Activated T-cell treated with anti-CD3 and anti-CD28 coated beads for 48 hours (primary cell): ENCODE results near the gene FUNDC2.
"Not testable (repeated sequence)": the region's sequence is repeated elsewhere in the genome, so short reads cannot be mapped to it uniquely, and the experiment has no call there.

ENCODE experiments used
- DNase-seq: peaks from one replicate; pipeline ENCODE4 v3.0.0-alpha.2; 2020; ENCODE audit warnings: low read depth

The FUNDC2 gene, protein sequence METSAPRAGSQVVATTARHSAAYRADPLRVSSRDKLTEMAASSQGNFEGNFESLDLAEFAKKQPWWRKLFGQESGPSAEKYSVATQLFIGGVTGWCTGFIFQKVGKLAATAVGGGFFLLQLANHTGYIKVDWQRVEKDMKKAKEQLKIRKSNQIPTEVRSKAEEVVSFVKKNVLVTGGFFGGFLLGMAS

GRCh38 chrX:155026727-155027508, at the start of gene FUNDC2:
TSS of gene FUNDC2 (plus strand) at chrX:155026844. CDS start at chrX:155026939, 95 bp downstream.
- peak; percentile 88 for DNase-seq

DNA sequence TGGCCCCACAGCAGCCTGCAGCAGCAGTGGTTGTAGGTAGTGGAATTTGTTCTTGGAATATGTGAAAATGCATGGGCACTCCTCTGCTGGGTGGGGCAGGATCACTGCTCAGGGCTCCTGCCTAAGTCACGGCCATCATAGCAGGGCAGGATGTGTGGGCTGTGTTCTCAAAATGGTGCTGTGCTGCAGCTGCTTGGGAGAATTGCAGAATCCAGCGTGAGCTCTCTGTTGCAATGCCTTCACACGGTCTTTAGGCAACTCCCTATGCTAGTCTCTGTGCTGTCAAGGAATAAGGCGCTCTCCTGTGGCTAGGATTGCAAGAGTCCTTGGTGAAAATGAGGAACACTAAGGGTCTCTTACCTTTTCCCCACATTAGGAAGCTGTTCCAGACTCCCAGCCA, 47.0 kb upstream of the FUNDC2 start:
- DNase-seq: no peak

GRCh38 chrX:154980330-154981115, 46.1 kb upstream of the FUNDC2 start:
- DNase-seq: peak; percentile 59

DNA sequence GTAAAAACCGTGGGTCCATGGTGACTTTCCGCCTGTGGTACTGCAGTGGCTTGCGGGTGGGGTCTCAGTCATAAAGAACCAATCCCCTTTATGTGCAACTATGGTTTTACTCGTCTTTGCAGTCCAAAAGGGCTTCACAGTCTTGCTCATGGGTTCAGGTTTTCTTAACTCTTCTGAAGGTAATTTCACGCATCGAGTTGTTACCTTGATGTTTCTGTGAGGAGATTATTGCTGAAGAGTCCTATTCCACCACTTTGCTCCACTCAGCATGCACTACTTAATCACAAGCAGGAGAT, 45.6 kb upstream of the FUNDC2 start:
- no peak for DNase-seq

DNA sequence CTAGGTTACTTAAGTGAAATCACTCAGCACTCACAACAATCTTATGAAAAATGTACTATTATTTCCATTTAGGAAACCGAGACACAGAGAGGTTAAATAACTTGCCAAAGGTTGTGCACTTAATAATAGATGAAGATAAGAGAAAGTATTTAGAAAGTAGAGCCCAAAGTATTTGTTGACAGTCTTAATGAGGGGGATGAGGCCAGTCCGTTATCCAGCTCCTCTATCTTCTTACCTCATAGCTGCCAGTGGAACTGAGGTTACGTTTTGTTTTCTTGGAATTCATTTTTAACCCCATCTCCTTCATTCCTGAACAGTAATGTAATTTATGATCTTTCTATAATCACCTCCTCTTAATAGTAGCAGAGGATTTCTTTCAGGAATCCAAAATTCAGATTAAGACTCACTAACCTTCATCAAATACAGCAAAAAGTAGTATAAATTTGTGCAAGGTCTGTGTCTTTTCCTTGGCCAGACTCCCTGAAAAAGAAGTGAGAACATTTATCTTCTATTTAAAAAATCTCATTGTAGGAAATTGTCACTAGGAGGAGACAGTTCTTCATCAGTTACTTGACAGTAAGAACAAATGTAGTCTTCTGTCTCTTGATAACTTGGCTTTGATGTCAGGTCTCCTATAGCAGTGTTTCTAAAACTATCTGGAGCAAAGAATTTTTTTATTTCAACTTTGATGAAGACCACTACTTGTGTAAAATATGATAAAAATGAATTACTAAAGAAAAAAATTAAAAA, 39.6 kb upstream of the FUNDC2 start:
- no peak for DNase-seq

DNA sequence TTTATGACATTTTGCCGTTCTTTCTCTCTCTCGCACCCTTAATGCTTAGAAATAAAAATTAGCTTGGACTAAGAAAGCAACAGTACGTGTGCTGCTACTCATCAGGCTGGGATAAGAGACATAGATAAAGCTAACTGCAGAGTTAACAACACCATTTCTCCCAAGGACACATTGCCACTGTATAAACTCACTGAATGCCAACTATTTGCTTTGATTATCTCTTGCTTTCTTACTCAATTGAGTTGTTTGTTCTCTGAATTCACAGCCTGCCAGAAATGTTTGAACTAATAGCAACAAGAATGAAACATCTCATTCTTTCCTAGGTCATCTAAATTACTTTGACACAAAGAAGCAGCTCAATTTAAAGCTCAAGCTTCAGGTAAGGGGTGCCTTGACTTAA, 38.7 kb upstream of the FUNDC2 start:
- no peak for DNase-seq

GRCh38 chrX:154988719-154989118, 37.9 kb upstream of the FUNDC2 start:
- no peak for DNase-seq

GRCh38 chrX:154990496-154990895, 36.1 kb upstream of the FUNDC2 start:
- DNase-seq: no peak

GRCh38 chrX:154991039-154991438, 35.6 kb upstream of the FUNDC2 start:
- peak; percentile 5 for DNase-seq

DNA sequence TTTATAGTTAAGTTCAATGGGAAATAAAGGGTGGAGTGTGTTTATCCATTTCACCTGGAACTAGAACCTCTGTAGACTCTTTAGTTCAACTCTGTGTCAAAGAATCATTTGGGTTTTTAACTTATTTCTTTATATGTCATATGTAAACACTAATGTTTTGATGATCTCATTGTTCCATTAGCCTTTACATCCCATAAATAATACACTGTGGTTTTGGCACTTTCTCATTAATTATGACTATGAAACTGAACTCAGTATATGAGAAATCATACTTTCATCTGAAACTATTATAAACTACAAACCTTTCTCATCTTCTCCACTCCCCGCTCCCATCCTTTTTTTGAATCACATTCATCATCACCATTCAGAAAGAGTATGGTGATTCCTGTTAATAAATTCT, 35.2 kb upstream of the FUNDC2 start:
- DNase-seq: no peak

GRCh38 chrX:154998204-154998880, 28.3 kb upstream of the FUNDC2 start:
- DNase-seq: no peak

GRCh38 chrX:155000841-155001240, 25.8 kb upstream of the FUNDC2 start:
- no peak for DNase-seq

DNA sequence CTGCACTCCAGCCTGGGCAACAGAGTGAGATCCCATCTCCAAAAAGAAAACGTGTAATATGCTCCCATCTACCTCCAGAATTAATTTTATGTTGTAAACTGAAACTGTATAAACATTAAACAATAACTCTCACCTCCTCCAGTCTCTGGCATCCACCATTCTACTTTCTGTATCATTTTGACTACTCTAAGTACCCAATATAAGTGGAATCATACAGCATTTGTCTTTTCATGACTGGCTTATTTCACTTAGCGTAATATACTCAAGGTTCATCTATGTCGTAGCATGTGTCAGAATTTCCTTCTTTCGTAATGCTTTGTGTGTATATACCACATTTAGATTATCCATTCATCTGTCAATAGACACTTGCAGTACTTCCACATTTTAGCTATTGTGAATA, 24.8 kb upstream of the FUNDC2 start:
- no peak for DNase-seq

DNA sequence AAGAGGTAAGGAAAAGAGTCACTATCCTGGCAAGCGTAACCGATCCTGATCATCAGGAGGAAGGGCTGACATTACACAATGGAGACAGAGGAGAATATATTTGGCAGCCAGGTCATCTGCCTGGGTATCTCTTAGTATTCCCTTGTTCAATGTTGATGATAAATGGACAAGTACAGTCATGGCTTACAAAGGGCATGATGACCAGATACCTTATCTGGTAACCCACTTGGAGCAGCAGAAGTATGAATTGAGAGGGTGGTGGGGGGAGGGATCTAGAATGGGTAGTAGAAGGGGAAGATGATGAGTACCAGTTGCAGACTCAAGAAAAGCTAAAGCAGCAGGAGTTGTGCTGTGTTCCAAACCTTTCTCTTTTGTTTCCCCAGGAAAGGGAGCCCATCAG, 21.5 kb upstream of the FUNDC2 start:
- DNase-seq: no peak

DNA sequence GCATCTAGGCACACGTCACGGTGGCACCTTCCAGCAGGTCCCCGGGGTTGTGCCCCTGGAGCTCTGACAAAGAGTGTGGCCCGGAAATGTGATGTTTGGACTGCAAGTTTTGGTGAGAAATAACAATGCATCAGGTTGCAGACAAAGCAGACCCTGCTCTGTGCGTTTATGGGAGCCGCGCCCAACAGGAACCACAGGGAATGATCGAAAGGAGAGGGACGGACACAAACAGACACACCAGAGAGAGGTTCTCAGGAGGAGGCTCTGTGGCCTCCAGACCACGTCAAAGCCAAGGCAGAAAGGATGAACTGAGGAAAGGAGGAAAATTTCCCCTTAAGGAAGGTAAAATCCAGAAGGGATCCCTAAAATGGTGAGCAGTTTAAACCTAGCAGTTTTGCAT, 20.3 kb upstream of the FUNDC2 start:
- DNase-seq: not testable (repeated sequence)

DNA sequence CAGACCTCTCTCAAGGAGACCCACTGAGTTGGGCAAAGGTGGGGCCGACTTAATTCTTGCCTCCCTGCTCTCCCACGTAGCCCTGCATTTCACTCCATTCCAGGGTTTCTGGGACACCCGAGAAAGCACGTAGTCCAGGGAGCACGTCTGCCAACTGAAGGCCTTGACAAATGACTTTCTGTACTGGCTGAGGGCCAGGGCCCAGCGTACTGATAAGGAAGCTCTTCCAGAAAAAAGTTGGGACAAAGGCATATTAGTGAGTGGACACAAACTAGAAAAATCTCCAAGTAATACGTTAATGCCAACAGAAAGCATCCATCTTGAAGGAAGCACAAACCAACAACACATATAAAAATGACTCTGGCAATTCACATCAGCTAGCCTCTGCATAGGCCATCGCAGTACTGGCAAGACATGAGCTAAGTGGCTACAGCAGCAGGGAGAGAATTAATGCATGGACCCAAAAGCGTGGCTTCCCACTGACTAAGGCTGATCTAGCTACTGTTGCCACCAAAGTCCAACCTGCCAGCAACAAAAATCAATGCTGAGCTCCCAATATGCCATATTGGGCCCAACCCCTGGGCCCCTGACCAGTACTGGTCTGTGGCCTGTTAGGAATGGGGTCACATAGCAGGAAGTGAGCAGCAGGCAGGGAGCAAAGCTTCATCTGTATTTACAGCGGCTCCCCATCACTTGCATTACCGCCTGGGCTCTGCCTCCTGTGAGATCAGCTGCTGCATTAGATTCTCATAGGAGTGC, 19.6 kb upstream of the FUNDC2 start:
- DNase-seq: not testable (repeated sequence)

DNA sequence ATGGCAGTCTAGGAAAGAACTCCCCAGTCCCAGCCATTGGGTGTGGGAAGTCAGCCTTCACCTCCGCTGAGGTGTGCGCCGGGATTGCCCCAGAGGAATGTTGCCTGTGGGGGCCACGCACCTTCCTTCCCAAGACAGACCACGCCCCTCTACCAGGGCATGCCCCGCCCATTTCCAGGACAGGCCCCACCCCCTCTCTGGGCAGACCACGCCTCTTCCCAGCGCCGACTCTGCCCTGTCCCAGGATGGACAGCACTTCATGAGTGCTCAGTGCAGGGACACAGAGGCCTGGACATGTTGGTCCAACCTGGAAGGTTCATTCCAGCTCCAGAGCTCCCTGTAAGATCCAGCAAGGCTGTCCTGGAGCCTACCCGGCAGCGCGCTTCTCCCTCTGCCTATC, 18.1 kb upstream of the FUNDC2 start:
- not testable (repeated sequence) for DNase-seq

GRCh38 chrX:155009994-155010472, 16.6 kb upstream of the FUNDC2 start:
- DNase-seq: no peak

DNA sequence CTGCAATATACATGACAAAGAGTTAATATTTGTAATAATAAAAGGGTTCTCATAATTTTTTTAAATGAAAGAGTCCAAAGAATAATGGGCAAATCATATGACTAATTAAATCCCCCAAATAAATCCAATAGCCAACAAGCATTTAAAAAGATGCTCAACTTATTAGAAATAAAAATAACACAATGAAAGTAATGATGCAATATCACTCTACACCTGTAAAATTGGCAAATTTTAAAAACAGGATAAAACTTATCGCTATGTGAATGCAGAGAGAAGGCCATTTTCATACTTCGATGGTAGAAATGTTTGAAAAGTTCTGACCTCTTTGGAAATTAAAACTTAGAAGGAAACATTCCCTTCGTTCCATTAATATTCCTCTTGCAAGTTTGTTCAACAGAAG, 6.1 kb upstream of the FUNDC2 start:
- DNase-seq: no peak

GRCh38 chrX:155022585-155022984, 4.1 kb upstream of the FUNDC2 start, which contains the start of gene F8:
TSS of gene F8 (minus strand) at chrX:155022723. CDS start at chrX:155022552, 171 bp downstream.
- no peak for DNase-seq
